GM19455 (cell line): ENCODE measurements around the gene NNAT.
"Not testable (repeated sequence)": the region's sequence is repeated elsewhere in the genome, so short reads cannot be mapped to it uniquely, and the experiment has no call there.

ENCODE experiments used
- ATAC-seq: cut with Tn5 transposase; IDR thresholded peaks from one replicate; pipeline ENCODE4 v1.9.1; 2021; ENCODE audit not compliant: unreplicated experiment

The NNAT gene

GRCh38 chr20:37540001-37540400 is 19.0 kb downstream of the NNAT start:
- no peak for ATAC-seq

- ATAC-seq, result not testable (repeated sequence)
Observed at GRCh38 chr20:37540838-37541237, 19.8 kb downstream of the NNAT start.

- ATAC-seq, result no peak
Observed at GRCh38 chr20:37541326-37541725, 20.3 kb downstream of the NNAT start.

GRCh38 chr20:37542281-37542680 is 21.2 kb downstream of the NNAT start:
- no peak for ATAC-seq

- no peak for ATAC-seq
Observed at GRCh38 chr20:37543828-37544227, 22.8 kb downstream of the NNAT start.

- ATAC-seq, result no peak
Observed at GRCh38 chr20:37544386-37544785, 23.3 kb downstream of the NNAT start.

- no peak for ATAC-seq
Observed at GRCh38 chr20:37545516-37545915, 24.5 kb downstream of the NNAT start.

- ATAC-seq, result no peak
Observed at GRCh38 chr20:37547912-37548311, 26.9 kb downstream of the NNAT start.

GRCh38 chr20:37550101-37550920 is 29.3 kb downstream of the NNAT start:
- not testable (repeated sequence) for ATAC-seq

- not testable (repeated sequence) for ATAC-seq
Observed at GRCh38 chr20:37551660-37552059, 30.6 kb downstream of the NNAT start.

- ATAC-seq, result no peak
Observed at GRCh38 chr20:37552415-37552814, 31.4 kb downstream of the NNAT start.

- ATAC-seq, result not testable (repeated sequence)
Observed at GRCh38 chr20:37554721-37555298, 33.8 kb downstream of the NNAT start.

GRCh38 chr20:37556538-37556937 is 35.5 kb downstream of the NNAT start:
- ATAC-seq, result no peak

GRCh38 chr20:37558306-37558705 is 37.3 kb downstream of the NNAT start:
- no peak for ATAC-seq

- no peak for ATAC-seq
Observed at GRCh38 chr20:37558779-37559178, 37.7 kb downstream of the NNAT start.

GRCh38 chr20:37559312-37560027 is 38.4 kb downstream of the NNAT start:
- no peak for ATAC-seq

GRCh38 chr20:37560629-37561028 is 39.6 kb downstream of the NNAT start:
- no peak for ATAC-seq

- ATAC-seq, result no peak
Observed at GRCh38 chr20:37562695-37563480, 41.8 kb downstream of the NNAT start.

- no peak for ATAC-seq
Observed at GRCh38 chr20:37564016-37564387, 43.0 kb downstream of the NNAT start.

GRCh38 chr20:37564388-37565133 is 43.5 kb downstream of the NNAT start:
- no peak for ATAC-seq
